ENCODE results near the gene RELT. TPM values are rescaled to one million over a fixed set of nuclear protein-coding genes. Genes with fewer than 3 reads are reported as not detected.

Gene RELT
- total RNA-seq, 2 experiments from 2014 or later: 21.5 to 30.8 TPM

GRCh38 chr11:73396985-73397384 lies 20.8 kb downstream of the RELT start:
- Histone ChIP-seq H3K36me3 (ENCODE audit: insufficient read depth, low read length) (peaks cover 46% of the 10 kb centered on the region; the same call in 1 of the 2 replicates), H2AFZ (ENCODE audit: low read length) (no peak overlapping the region), H3K27ac (ENCODE audit: low read depth, low read length, poor library complexity, severe bottlenecking) (no peak overlapping the region), H3K4me2 (ENCODE audit: low read length) (no peak overlapping the region), H3K4me1 (ENCODE audit: insufficient read depth, low read length, poor library complexity, severe bottlenecking) (no peaks in the 10 kb centered on the region), H3K9me3 (ENCODE audit: low read length) (no peaks in the 10 kb centered on the region), H4K20me1 (ENCODE audit: insufficient read depth, low read length) (no peaks in the 10 kb centered on the region), H3K9me2 (ENCODE audit: insufficient read depth, low read length) (no peaks in the 10 kb centered on the region), H3K4me3 (ENCODE audit: low read depth, low read length, poor library complexity, severe bottlenecking) (no peak overlapping the region), H3K79me2 (ENCODE audit: insufficient read depth, low read depth, low read length) (no peaks in the 10 kb centered on the region)
- no TSS peak for BruUV-seq (replicated peaks)
- TF ChIP-seq, protein P1, sequence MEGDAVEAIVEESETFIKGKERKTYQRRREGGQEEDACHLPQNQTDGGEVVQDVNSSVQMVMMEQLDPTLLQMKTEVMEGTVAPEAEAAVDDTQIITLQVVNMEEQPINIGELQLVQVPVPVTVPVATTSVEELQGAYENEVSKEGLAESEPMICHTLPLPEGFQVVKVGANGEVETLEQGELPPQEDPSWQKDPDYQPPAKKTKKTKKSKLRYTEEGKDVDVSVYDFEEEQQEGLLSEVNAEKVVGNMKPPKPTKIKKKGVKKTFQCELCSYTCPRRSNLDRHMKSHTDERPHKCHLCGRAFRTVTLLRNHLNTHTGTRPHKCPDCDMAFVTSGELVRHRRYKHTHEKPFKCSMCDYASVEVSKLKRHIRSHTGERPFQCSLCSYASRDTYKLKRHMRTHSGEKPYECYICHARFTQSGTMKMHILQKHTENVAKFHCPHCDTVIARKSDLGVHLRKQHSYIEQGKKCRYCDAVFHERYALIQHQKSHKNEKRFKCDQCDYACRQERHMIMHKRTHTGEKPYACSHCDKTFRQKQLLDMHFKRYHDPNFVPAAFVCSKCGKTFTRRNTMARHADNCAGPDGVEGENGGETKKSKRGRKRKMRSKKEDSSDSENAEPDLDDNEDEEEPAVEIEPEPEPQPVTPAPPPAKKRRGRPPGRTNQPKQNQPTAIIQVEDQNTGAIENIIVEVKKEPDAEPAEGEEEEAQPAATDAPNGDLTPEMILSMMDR (conservative IDR thresholded peaks at IDR 0.05; ENCODE audit: low read length): no peak
- TF ChIP-seq EZH2phosphoT487 (IDR thresholded peaks at IDR 0.05; ENCODE audit: borderline replicate concordance, low read depth, low read length): no peak
- ChIA-PET CTCF (ENCODE audit: unreplicated experiment) (interaction anchor here (1.2 kb wide), 1 partner anchor 46 kb away, joined by 4 read pairs; no protein-coding TSS in a partner anchor), POLR2A (interaction anchor here (0.7 kb wide), 1 partner anchor 71 kb away, joined by 3 read pairs; no protein-coding TSS in a partner anchor)
- intact Hi-C loops (cut with micrococcal nuclease; ENCODE audit: unreplicated experiment): no loop called here
- DNase-seq (ENCODE audit: low spot score): no peak

DNA sequence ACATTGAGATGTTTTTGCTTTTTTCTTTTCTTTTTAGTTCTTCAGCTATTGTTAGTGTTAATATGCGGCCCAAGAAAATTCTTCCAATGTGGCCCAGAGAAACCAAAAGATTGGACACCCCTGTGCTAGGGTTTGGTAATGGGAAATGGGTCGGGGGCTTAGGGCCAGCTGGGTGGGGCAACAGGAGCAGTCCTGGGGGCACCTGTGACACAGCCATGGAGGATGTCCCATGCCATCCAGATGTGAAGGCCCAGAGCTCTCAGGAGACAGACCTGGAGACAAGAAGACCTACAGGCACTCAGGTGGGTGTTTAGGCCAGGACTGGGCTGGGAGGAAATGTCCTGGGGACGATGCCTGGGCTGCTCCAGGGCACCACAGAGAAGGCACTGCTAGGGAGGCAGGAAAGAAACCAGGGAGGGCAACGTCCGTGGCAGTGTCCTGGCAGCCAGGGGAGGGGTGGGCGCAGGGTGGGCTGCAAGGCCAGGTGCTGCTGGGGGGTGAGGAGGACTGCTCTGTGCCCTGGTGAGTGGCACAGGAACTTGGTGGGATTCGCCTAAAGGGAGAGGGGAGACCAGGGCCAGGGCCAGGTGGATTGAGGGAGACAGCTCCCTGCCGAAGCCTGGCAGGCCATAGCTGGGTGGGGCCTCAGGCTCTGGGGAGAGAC lies 21.4 kb downstream of the RELT start:
- ChIA-PET POLR2A (interaction anchor here (0.7 kb wide), 1 partner anchor 72 kb away, joined by 3 read pairs; no protein-coding TSS in a partner anchor), CTCF (ENCODE audit: unreplicated experiment) (no interaction called here)
- no peak overlapping the region for H3K27ac ChIP-seq (ENCODE audit: low read depth, low read length, poor library complexity, severe bottlenecking)
- DNase-seq (ENCODE audit: low spot score): no peak
- H4K20me1 ChIP-seq (ENCODE audit: insufficient read depth, low read length): no peaks in the 10 kb centered on the region
- H3K4me1 ChIP-seq (ENCODE audit: insufficient read depth, low read length, poor library complexity, severe bottlenecking): no peaks in the 10 kb centered on the region
- TF ChIP-seq, protein P1 (conservative IDR thresholded peaks at IDR 0.05; ENCODE audit: low read length): no peak
- no peak for TF ChIP-seq EZH2phosphoT487 (IDR thresholded peaks at IDR 0.05; ENCODE audit: borderline replicate concordance, low read depth, low read length)
- no peak overlapping the region for H3K4me3 ChIP-seq (ENCODE audit: low read depth, low read length, poor library complexity, severe bottlenecking)
- no peak overlapping the region for H2AFZ ChIP-seq (ENCODE audit: low read length)
- H3K9me3 ChIP-seq (ENCODE audit: low read length): no peaks in the 10 kb centered on the region
- no TSS peak for BruUV-seq (replicated peaks)
- peaks cover 41% of the 10 kb centered on the region; the same call in 1 of the 2 replicates for H3K36me3 ChIP-seq (ENCODE audit: insufficient read depth, low read length)
- intact Hi-C loops (cut with micrococcal nuclease; ENCODE audit: unreplicated experiment): no loop called here
- no peaks in the 10 kb centered on the region for H3K9me2 ChIP-seq (ENCODE audit: insufficient read depth, low read length)
- H3K79me2 ChIP-seq (ENCODE audit: insufficient read depth, low read depth, low read length): no peaks in the 10 kb centered on the region
- no peak overlapping the region for H3K4me2 ChIP-seq (ENCODE audit: low read length)

DNA sequence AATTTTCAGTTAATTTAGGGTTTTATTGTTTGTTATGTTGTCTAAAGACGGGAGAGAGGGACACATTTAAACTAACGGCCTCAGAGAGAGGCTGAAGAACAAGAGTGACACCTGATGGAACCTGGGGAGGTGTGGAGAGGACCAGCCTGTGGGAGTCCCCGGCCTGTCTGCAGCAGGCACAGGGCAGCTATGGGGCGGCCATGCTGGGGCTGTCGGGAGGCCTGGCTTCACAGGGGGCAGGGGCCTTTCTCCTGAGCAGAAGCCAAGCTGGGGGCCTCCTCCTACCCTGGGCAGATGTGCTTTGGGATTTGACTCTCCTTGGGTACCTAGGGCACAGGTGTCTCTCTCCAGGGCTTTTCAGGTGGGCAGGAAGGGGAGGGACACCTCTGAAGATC lies 21.9 kb downstream of the RELT start:
- Histone ChIP-seq H3K4me1 (ENCODE audit: insufficient read depth, low read length, poor library complexity, severe bottlenecking) (no peaks in the 10 kb centered on the region), H3K4me3 (ENCODE audit: low read depth, low read length, poor library complexity, severe bottlenecking) (no peak overlapping the region), H4K20me1 (ENCODE audit: insufficient read depth, low read length) (no peaks in the 10 kb centered on the region), H3K79me2 (ENCODE audit: insufficient read depth, low read depth, low read length) (no peaks in the 10 kb centered on the region), H3K36me3 (ENCODE audit: insufficient read depth, low read length) (peaks cover 37% of the 10 kb centered on the region; the same call in 1 of the 2 replicates), H3K4me2 (ENCODE audit: low read length) (no peak overlapping the region), H3K9me2 (ENCODE audit: insufficient read depth, low read length) (no peaks in the 10 kb centered on the region), H3K9me3 (ENCODE audit: low read length) (no peaks in the 10 kb centered on the region), H3K27ac (ENCODE audit: low read depth, low read length, poor library complexity, severe bottlenecking) (no peak overlapping the region), H2AFZ (ENCODE audit: low read length) (no peak overlapping the region)
- DNase-seq (ENCODE audit: low spot score): no peak
- intact Hi-C loops (cut with micrococcal nuclease; ENCODE audit: unreplicated experiment): no loop called here
- BruUV-seq (replicated peaks): no TSS peak
- TF ChIP-seq, protein P1 (conservative IDR thresholded peaks at IDR 0.05; ENCODE audit: low read length): no peak
- TF ChIP-seq EZH2phosphoT487 (IDR thresholded peaks at IDR 0.05; ENCODE audit: borderline replicate concordance, low read depth, low read length): no peak
- CTCF ChIA-PET (ENCODE audit: unreplicated experiment): no interaction called here
- POLR2A ChIA-PET: no interaction called here
